AG04449 (cell line): ENCODE data around the gene ATP13A5.

ENCODE experiments used
- CTCF ChIA-PET: fragments of 350-600 bp; formaldehyde crosslinking; extraction: SDS; loops from one replicate; lab custom pipeline; 2021; ENCODE audit warnings: antibody characterized with exemption; lab: Yijun Ruan, JAX
- POLR2A ChIA-PET: fragments of 400-600, 350-600 bp; formaldehyde crosslinking; extraction: SDS; loops from one replicate; lab custom pipeline; 2020; ENCODE audit warnings: antibody characterized with exemption, inconsistent platforms; lab: Yijun Ruan, JAX
- DNase-seq: peaks from one replicate; pipeline ENCODE4 v3.0.0-alpha.2; 2010; ENCODE audit warnings: low read depth, low spot score
- H3K4me3 ChIP-seq: 2 replicates; pipeline ENCODE4 v1.5.1; 2011; ENCODE audit warnings: low read depth, mild to moderate bottlenecking, control low read depth, low read length
- TF ChIP-seq, protein P1 (sequence below): IDR thresholded peaks from one replicate; pipeline ENCODE4 v1.5.1; 2011; ENCODE audit warnings: mild to moderate bottlenecking, moderate library complexity, low read length, control low read depth, inconsistent platforms; ENCODE audit not compliant: insufficient read depth; ENCODE audit errors: missing control alignments

The ATP13A5 gene

DNA sequence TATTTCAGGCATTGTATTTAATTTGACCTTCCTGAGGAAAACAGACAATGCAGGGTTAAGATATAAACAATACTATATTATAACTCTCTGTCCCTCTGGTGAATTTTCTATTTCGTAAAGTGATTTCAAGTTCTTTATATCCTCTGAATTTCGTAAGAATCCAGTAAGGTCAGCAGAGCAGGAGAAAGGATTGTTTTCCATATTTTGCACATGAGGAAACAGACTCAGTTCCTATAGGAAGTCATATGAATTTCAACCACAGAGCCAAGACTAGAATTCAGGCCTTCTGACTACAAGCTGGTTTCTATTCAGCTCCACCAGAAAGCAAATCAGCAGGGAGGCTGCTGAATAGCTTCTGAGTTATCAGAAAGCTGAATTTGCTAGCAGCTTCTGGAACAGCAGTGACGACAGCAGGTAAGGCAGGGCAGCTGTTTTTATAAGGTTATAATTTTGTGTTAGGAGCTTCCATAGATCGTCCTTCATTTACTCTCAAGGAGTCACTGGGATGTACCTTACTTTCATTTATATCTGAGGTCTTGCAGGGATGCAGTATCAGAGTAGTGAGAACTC is 148.6 kb downstream of the ATP13A5 start:
- no peak overlapping the region for H3K4me3 ChIP-seq
- TF ChIP-seq, protein P1, sequence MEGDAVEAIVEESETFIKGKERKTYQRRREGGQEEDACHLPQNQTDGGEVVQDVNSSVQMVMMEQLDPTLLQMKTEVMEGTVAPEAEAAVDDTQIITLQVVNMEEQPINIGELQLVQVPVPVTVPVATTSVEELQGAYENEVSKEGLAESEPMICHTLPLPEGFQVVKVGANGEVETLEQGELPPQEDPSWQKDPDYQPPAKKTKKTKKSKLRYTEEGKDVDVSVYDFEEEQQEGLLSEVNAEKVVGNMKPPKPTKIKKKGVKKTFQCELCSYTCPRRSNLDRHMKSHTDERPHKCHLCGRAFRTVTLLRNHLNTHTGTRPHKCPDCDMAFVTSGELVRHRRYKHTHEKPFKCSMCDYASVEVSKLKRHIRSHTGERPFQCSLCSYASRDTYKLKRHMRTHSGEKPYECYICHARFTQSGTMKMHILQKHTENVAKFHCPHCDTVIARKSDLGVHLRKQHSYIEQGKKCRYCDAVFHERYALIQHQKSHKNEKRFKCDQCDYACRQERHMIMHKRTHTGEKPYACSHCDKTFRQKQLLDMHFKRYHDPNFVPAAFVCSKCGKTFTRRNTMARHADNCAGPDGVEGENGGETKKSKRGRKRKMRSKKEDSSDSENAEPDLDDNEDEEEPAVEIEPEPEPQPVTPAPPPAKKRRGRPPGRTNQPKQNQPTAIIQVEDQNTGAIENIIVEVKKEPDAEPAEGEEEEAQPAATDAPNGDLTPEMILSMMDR, result no peak
- CTCF ChIA-PET, result no interaction called here
- DNase-seq, result no peak
- POLR2A ChIA-PET, result no interaction called here

DNA sequence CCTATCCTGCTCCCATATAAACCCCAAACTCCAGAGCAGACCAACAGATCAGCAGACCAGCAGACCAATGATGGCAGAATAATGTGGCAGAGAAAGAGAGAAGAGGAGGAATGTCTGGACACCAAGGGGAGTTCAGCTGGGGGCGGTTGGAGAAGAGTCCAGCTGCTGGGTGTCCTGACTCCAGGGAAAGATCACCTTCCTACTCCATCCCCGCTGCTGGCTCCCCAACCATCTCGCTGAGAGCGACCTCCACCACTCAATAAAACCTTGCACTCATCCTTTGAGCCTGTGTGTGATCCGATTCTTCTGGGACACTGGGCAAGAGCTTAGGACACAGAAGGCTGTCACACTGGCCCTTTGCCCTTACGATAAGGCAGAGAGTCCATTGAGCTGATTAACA is 150.3 kb downstream of the ATP13A5 start:
- DNase-seq, result no peak
- ChIA-PET POLR2A (no interaction called here), CTCF (no interaction called here)
- no peak overlapping the region for H3K4me3 ChIP-seq
- TF ChIP-seq, protein P1, result no peak

DNA sequence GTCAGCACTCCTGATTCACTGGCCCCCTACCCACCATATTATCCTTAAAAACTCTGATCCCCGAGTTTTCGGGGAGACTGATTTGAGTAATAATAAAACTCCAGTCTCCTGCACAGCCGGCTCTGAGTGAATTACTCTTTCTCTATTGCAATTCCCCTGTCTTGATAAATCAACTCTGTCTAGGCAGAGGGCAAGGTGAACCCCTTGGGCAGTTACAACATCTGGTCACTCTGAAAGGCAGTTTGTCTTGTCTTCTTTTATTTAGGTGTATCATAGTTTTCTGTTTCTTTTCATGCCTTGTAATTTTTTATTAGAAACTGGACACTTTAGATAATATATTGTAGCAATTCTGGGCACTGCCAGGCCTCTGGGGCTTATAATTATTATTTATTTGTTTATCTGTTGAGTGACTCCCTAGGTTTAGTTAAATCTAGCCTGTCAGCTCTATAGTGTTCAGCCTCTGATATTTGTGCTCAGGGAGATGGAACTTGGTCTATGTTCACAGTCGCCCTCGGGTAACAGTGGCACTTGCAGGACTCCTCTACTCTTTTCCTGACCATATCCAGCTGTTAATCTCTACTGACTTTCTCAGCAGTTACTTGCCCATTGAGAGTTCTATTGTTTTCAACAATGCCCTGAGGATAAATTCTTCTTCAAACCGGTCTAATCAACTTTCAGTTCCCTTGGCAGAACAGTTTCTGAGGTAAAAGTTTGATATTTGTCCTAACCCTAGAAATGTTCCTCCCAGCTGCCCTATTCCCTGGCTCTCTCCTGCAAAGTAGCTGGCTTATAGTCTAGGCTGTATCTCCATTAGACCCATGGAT is 153.0 kb downstream of the ATP13A5 start:
- no peak overlapping the region for H3K4me3 ChIP-seq
- TF ChIP-seq, protein P1, result no peak
- POLR2A ChIA-PET, result no interaction called here
- DNase-seq, result no peak
- CTCF ChIA-PET, result no interaction called here
